Hematopoietic multipotent progenitor cell treated with erythropoietin and hydrocortisone succinate and interleukin-3 and kit ligand, for 15 days (in vitro differentiated cells): Measurements from ENCODE around the gene SCIN.
"Not testable (repeated sequence)": the region's sequence is repeated elsewhere in the genome, so short reads cannot be mapped to it uniquely, and the experiment has no call there.

Experiments
- DNase-seq: peaks from one replicate; pipeline ENCODE4 v3.0.0-alpha.2; 2015; ENCODE audit warnings: low spot score

The SCIN gene

GRCh38 chr7:12570534-12571461 is at the start of gene SCIN:
TSS of gene SCIN (plus strand) at chr7:12570720. CDS start at chr7:12570787, 67 bp downstream.
- no peak for DNase-seq

- peak; percentile 39 for DNase-seq
Observed at GRCh38 chr7:12524794-12525386, 45.6 kb upstream of the SCIN start.

GRCh38 chr7:12526693-12527092 is 43.8 kb upstream of the SCIN start:
- not testable (repeated sequence) for DNase-seq

- not testable (repeated sequence) for DNase-seq
Observed at GRCh38 chr7:12527670-12528069, 42.9 kb upstream of the SCIN start.

GRCh38 chr7:12529971-12530710 is 40.4 kb upstream of the SCIN start:
- no peak for DNase-seq

- DNase-seq = no peak
Observed at GRCh38 chr7:12531784-12532183, 38.7 kb upstream of the SCIN start.

GRCh38 chr7:12534046-12534445 is 36.5 kb upstream of the SCIN start:
- no peak for DNase-seq

- no peak for DNase-seq
Observed at GRCh38 chr7:12539681-12540080, 30.8 kb upstream of the SCIN start.

GRCh38 chr7:12540850-12541249 is 29.7 kb upstream of the SCIN start:
- no peak for DNase-seq

- no peak for DNase-seq
Observed at GRCh38 chr7:12543586-12543985, 26.9 kb upstream of the SCIN start.

GRCh38 chr7:12549106-12549505 is 21.4 kb upstream of the SCIN start:
- no peak for DNase-seq

- no peak for DNase-seq
Observed at GRCh38 chr7:12550956-12551355, 19.6 kb upstream of the SCIN start.

GRCh38 chr7:12552876-12553275 is 17.6 kb upstream of the SCIN start:
- DNase-seq = no peak

GRCh38 chr7:12553416-12553815 is 17.1 kb upstream of the SCIN start:
- DNase-seq = no peak

GRCh38 chr7:12554351-12554750 is 16.2 kb upstream of the SCIN start:
- DNase-seq = no peak

GRCh38 chr7:12554872-12555271 is 15.6 kb upstream of the SCIN start:
- DNase-seq = no peak

GRCh38 chr7:12555695-12556094 is 14.8 kb upstream of the SCIN start:
- not testable (repeated sequence) for DNase-seq

- DNase-seq = not testable (repeated sequence)
Observed at GRCh38 chr7:12556139-12556792, 14.3 kb upstream of the SCIN start.

GRCh38 chr7:12557282-12557681 is 13.2 kb upstream of the SCIN start:
- DNase-seq = no peak

- no peak for DNase-seq
Observed at GRCh38 chr7:12564996-12565764, 5.3 kb upstream of the SCIN start.

- no peak for DNase-seq
Observed at GRCh38 chr7:12565873-12566272, 4.6 kb upstream of the SCIN start.
